Measurements from ENCODE around the gene FOXN4. TPM values are rescaled to one million over a fixed set of nuclear protein-coding genes. Genes with fewer than 3 reads are reported as not detected.
A peak's percentile ranks its signal among the peaks of the same experiment; 100 is the strongest.

The FOXN4 gene
- total and polyA plus RNA-seq, 2 of the 13 experiments (the other 11 are each of a cell fraction or from before 2014, with no cell fraction given), result 0.11 TPM; not detected in 1

- BruUV-seq (replicated peaks), result no TSS peak
- FAIRE-seq, result no peak
- Histone ChIP-seq H3K79me2 (ENCODE audit: insufficient read depth, low read length) (no peaks in the 10 kb centered on the region), H3K4me2 (ENCODE audit: low read depth, low read length) (no peak overlapping the region), H2AFZ (ENCODE audit: low read length) (no peak overlapping the region), H3K36me3 (replicated peaks in 1 of 2; ENCODE audit: control insufficient read depth in 1 of 2, insufficient read depth in 2 of 2, low read length in 2 of 2) (peaks cover 3 to 31% of the 10 kb centered on the region in 2 experiments; a peak in 4 of 5 replicates), H3K4me1 (ENCODE audit: insufficient read depth, low read length) (peaks cover 12% of the 10 kb centered on the region), H3K9ac (ENCODE audit: insufficient read depth, low read depth, low read length) (no peak overlapping the region), H4K20me1 (ENCODE audit: insufficient read depth, low read length) (no peaks in the 10 kb centered on the region), H3K27ac (ENCODE audit: extremely low read length, insufficient read depth, low read length) (no peak overlapping the region), H3K27me3 (ENCODE audit: control insufficient read depth in 1 of 2, insufficient read depth in 2 of 2, low read length in 2 of 2) (no peaks in the 10 kb centered on the region), H3K4me3 (replicated peaks in 1 of 3; ENCODE audit: insufficient read depth in 1 of 3, low read depth in 2 of 3, low read length in 3 of 3) (no peak overlapping the region), H3K9me3 (ENCODE audit: low read length) (no peaks in the 10 kb centered on the region)
- WGBS (ENCODE audit: low lambda C conversion rate), result 91% methylated on average over 11 of the region's 15 CpGs
- in situ Hi-C loops (cut with HindIII; ENCODE audit: extremely low pct_ligation_motif_present, low pct_unique_long_range_greater_than_20kb) (no loop called here), intact Hi-C loops (cut with micrococcal nuclease; ENCODE audit: unreplicated experiment) (no loop called here)
- DNase-seq (ENCODE audit: low spot score), result no peak
- CTCF ChIA-PET (ENCODE audit: low intra/inter-chr PET ratio, low total read pairs), result no interaction called here
- POLR2A ChIA-PET, result no interaction called here
- no peak for ATAC-seq
- TF ChIP-seq NCOA1 (CRISPR knock-in tag; IDR thresholded peaks at IDR 0.05) (no peak), ZNF768 (CRISPR knock-in tag; IDR thresholded peaks at IDR 0.05) (0 out of 2 replicates have a peak, but pooled peaks have one; percentile 12)
These were observed 75.1 kb downstream of the FOXN4 start for GRCh38 chr12:109234012-109234411.

- no peak overlapping the region for H2AFZ ChIP-seq (ENCODE audit: low read length)
- DNase-seq (ENCODE audit: low spot score) (no peak), ATAC-seq (no peak), FAIRE-seq (no peak)
- no peak overlapping the region for H3K27ac ChIP-seq (ENCODE audit: extremely low read length, insufficient read depth, low read length)
- BruUV-seq (replicated peaks), result no TSS peak
- H3K79me2 ChIP-seq (ENCODE audit: insufficient read depth, low read length), result no peaks in the 10 kb centered on the region
- ChIA-PET POLR2A (no interaction called here), CTCF (ENCODE audit: low intra/inter-chr PET ratio, low total read pairs) (no interaction called here)
- H4K20me1 ChIP-seq (ENCODE audit: insufficient read depth, low read length), result no peaks in the 10 kb centered on the region
- peaks cover 12% of the 10 kb centered on the region for H3K4me1 ChIP-seq (ENCODE audit: insufficient read depth, low read length)
- no peak overlapping the region for H3K4me2 ChIP-seq (ENCODE audit: low read depth, low read length)
- no peaks in the 10 kb centered on the region for H3K9me3 ChIP-seq (ENCODE audit: low read length)
- TF ChIP-seq ZNF737 (CRISPR knock-in tag; IDR thresholded peaks at IDR 0.05; ENCODE audit: borderline replicate concordance), result no peak
- in situ Hi-C loops (cut with HindIII; ENCODE audit: extremely low pct_ligation_motif_present, low pct_unique_long_range_greater_than_20kb), result no loop called here
- intact Hi-C loops (cut with micrococcal nuclease; ENCODE audit: unreplicated experiment), result no loop called here
- no peak overlapping the region for H3K4me3 ChIP-seq (replicated peaks in 1 of 3; ENCODE audit: insufficient read depth in 1 of 3, low read depth in 2 of 3, low read length in 3 of 3)
- WGBS (ENCODE audit: low lambda C conversion rate), result 95% methylated on average over 3 of the region's 7 CpGs
- no peaks in the 10 kb centered on the region for H3K27me3 ChIP-seq (ENCODE audit: control insufficient read depth in 1 of 2, insufficient read depth in 2 of 2, low read length in 2 of 2)
- no peak overlapping the region for H3K9ac ChIP-seq (ENCODE audit: insufficient read depth, low read depth, low read length)
- peaks cover 3 to 31% of the 10 kb centered on the region in 2 experiments; a peak in 4 of 5 replicates for H3K36me3 ChIP-seq (replicated peaks in 1 of 2; ENCODE audit: control insufficient read depth in 1 of 2, insufficient read depth in 2 of 2, low read length in 2 of 2)
These were observed 76.4 kb downstream of the FOXN4 start for GRCh38 chr12:109232731-109233130.
